NCI-H2227 (cell line): ENCODE results near the gene IL23R.
A peak's percentile ranks its signal among the peaks of the same experiment; 100 is the strongest.
"Not testable (repeated sequence)": the region's sequence is repeated elsewhere in the genome, so short reads cannot be mapped to it uniquely, and the experiment has no call there.

ENCODE experiments used
- DNase-seq: peaks from one replicate; lab custom pipeline; 2025; ENCODE audit not compliant: unreplicated experiment; lab: John Stamatoyannopoulos, UW

Gene IL23R

DNA sequence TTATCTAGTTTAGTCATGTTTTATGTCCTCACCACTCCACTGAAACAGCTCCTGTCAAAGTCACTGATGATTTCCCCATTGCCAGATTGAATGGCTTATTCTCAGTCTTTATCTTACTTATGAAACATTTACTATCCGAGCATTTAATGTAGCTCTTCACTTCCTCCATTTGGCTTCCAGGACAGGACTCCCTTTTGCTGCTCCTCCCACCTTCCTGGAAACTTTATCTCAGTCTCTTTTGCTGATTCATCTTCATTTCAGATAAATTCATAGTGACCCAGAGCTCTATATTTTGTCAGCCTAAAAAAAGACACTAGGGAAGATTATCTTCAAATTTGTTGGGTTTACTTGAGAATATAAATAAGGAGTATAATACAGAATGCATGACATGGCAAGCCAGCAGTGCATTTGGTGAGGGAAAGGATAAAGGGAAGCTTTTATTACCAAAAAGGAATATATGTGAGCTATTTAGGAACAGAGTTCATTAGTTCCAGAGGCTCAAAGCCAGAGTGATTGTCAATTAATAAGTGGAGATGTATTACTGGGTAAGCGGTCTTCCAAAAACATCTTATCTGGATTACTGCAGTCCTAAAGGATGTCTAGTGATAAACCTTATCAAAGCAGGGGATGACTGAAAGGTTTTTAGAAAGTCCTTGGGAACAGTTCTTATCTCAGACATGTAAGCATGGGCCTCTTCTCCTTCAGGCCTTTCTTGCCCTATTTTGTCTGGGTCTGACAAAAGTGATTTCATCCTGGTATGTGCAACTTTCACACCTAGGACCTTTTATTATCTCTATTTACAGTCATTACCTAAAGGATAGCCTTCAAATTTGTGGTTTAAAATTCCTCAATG is 25.6 kb downstream of the IL23R start:
- DNase-seq = no peak

DNA sequence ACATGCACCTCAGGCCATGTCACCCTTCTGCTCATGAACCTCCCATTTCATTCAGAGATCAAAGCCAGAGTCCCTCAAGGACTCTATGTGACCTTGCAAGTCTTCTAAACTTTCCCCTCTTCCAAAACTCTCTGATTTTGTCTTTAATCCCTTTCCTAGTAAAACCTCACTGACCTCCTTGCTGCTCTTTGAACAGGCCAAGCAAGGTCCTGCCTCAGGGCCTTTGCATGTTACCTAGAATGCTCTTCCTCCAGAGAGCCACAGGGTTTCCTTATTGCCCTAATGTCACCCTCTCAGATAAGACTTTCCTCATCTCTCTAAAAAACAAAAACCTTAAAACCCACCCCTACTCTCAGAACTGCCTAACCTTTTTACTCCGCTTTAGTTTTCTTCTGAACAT is 26.6 kb downstream of the IL23R start:
- no peak for DNase-seq

DNA sequence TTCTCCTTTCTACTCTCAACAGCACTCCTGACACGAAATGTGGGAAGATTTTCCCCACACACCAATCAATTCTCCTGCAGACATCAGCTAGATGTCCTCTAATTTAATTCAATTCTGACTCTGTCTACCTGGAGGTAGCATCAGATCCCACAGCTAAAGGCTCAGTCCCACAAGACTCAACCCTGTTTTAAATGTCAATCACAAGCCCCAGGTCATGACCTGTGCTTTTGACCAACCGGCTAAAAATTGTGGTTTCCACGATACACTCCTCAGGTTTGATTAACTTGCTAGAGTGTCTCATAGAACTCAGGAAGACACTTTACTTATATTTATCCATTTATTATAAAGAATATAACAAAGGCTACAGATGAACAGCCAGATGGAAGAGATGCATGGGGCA is 27.4 kb downstream of the IL23R start:
- DNase-seq = no peak

DNA sequence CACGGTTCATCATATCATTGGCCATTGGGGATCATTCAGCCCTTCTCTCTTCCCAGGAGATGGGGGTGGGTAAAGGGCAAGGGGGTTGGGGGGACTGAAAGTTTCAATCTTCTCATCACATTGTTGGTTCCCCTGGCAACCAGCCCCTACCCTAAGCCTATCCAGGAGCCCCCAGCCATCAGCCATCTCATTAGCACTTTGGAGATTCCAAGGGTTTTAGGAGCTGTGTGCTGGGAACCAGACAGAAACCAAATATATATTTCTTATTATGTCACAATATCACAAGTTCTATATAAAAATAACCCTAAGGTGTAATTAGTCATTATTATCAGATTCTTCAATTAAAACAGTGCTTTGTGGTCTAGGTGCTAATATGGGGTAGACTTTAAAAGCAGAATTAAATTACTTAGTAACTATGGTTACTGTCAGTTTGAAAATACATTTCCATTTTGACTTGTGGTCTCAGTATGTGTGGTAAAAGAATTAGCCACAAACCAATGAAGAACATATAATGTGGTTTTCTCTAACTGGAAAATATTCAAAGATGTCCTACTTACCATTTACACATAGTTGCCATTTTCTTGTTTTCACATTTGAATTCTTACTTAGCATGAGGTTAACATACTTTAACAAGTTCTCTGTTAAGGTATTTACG is 28.1 kb downstream of the IL23R start:
- no peak for DNase-seq

DNA sequence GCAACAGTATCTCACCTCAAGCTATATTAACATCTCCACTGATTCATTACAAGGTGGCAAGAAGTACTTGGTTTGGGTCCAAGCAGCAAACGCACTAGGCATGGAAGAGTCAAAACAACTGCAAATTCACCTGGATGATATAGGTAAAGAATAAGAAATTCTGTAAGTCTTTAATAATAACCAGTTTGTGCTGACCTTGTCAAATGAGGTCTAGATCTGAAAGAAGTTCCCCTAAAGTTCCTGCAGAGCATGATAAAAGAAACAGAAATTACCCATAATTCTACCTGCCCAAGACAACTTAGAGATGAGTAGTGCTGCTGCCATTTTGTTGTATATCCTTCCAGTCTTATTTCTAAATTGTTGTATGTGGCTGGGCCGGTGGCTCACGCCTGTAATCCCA is 34.5 kb downstream of the IL23R start:
- DNase-seq = no peak

DNA sequence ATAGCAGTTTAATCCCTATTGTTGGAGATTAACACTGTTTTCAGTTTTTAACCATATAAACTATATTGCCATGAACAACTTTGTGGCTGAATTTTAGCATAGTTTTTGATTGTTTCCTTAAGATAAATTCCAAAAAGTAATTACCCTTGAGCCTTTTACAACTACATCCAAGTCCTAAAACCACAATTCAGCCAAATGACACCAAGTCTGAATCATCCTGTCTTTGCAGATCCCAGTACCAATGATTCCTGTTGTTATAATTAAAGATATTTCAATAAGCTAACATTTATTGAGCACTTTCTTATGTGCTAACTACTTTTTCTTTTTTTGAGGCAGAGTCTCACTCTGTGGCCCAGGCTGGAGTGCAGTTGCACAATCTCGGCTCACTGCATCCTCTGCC is 35.6 kb downstream of the IL23R start:
- no peak for DNase-seq

DNA sequence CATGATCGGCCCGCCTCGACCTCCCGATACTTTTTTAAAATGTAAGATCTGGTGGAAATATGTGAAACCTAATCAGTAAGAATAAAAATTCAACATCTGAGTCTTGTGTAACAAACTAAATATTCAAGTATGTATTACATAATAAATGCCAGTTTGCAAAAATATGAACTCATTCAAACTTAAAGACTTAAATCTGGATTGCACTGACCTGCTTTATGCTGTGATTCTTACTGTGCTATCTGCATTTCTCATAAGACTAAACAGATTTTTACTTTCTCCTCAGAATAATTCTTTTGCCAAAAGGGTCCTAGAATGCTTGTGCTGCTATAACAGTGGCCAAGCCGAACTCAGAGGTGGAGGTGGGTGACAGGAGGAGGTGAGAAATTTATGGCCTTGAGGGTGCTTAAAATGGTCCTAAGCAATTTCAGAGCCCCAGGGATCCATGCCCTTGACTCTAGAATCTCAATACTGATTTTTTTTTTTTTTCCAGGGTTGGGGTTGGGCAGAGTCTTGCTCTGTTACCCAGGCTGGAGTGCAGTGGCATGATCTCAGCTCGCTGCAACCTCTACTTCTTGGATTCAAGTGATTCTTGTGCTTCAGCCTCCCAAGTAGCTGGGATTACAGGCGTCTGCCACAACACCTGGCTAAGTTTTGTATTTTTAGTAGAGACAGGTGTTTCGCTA is 38.2 kb downstream of the IL23R start:
- DNase-seq = no peak

DNA sequence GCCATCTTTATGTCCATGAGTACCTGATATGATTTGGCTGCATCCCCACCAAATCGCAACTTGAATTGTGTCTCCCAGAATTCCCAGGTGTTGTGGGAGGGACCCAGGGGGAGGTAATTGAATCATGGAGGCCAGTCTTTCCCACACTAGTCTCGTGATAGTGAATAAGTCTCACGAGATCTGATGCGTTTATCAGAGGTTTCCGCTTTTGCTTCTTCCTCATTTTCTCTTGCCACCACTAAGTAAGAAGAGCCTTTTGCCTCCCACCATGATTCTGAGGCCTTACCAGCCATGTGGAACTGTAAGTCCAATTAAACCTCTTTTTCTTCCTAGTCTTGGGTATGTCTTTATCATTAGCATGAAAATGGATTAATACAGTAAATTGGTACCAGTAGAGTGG is 41.1 kb downstream of the IL23R start:
- not testable (repeated sequence) for DNase-seq

DNA sequence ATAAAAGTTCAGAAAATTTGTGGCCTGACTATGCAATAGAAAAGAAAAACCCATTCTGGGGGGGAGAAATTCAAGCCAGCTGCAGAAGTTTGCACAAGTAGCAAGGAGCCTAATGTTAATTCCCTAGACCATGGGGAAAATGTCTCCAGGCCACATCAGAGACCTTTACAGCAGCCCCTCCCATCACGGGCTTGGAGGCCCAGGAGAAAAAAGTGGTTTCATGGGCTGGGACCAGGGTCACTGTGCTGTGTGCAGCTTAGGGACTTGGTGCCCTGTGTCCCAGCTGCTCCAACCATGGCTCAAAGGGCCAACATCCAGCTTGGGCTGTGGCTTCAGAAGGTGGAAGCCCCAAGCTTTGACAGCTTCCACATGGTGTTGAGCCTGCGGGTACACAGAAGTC is 42.0 kb downstream of the IL23R start:
- no peak for DNase-seq

DNA sequence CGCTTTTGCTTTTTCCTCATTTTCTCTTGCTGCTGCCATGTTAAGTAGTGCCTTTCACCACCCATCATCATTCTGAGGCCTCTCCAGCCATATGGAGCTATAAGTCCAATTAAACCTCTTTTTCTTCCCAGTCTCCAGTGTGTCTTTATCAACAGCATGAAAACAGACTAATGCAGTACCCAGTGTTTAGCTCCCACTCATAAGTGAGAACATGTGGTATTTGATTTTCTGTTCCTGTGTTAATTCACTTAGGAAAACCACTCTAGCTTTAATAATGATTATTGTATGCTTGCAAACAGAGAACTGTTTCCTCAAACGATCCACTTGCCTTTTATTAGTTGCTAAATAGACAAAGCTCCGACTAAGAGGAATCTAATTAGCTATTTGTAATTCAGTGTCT is 43.3 kb downstream of the IL23R start:
- no peak for DNase-seq

DNA sequence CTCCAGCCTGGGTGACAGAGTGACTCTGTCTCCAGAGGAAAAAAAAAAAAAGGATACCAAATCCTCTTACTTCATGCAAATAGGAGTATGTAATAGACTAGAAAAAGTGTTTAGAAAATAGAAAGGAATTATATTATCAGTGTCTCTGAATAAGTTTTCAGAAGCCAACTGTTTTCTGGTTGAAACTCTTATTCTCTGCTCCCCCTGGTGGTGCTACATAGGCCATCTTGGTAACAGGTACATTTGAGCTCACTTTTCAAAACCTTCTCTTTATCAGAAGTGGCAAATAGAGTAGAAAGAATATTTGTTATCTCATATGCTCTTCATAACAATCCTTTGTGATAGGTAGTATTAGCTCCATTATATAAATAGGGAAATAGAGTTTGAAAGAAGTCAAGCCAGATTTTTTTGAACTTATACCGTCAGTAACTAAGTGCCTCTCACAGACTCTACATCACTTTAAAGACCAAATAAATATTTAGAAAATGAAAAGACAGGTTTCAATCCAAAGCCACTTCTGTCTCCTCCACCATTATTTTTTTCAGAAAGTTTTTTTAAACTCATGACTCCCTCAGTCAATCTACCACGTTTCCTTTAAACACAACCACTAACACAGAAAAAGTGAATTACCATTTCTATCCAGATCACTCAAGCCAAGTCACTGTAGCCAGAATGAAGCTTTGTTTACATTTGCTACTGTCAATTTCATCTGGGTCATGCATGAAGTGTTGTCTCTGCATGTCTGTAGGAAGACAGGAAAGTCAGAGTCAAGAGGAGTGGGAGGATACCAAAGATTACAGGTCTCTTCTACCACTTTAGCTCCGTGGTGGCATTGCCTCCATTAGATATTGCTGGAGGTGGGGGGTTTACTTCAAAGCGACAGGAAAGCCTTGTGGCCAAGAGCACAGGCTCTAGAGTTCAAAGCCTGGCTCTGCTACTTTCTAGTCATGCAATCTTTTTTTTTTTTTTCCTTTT is 45.6 kb downstream of the IL23R start:
- DNase-seq = peak; percentile 75

DNA sequence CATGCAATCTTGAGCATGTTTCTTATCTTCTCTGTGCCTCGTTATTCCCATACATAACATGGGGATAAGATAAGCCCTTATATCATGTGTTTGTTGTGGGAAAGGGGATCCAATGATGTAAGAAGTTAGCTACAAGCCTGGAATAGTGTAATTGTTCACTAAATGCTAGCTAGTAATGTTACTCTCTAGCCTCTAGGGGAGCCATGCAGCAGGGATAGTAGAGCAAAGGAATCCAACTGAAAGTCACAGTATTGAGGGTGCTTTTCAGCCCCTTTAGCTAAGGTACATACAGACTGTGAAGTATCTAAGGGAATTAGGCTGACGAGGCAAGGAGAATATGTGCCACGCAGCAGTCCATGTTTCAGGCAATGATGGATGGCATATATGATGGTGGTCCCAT is 46.9 kb downstream of the IL23R start:
- DNase-seq = peak; percentile 25

DNA sequence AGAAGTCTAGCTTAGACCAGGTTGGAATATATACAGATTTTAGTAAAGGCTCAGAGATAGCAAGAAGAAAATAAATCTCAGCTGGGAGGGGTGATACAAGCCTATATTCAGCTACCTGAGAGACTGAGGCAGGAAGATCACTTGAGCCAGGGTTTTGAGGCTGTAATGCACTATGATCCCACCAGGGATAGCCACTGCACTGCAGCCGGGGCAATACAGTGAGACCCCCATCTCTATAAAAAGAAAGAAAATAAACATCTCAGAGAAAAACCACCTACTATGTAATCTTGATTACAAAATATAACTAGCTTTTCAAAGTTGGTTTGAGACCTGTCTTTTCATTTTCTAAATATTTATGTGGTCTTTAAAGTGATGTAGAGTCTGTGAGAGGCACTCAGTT is 47.7 kb downstream of the IL23R start:
- DNase-seq = no peak

DNA sequence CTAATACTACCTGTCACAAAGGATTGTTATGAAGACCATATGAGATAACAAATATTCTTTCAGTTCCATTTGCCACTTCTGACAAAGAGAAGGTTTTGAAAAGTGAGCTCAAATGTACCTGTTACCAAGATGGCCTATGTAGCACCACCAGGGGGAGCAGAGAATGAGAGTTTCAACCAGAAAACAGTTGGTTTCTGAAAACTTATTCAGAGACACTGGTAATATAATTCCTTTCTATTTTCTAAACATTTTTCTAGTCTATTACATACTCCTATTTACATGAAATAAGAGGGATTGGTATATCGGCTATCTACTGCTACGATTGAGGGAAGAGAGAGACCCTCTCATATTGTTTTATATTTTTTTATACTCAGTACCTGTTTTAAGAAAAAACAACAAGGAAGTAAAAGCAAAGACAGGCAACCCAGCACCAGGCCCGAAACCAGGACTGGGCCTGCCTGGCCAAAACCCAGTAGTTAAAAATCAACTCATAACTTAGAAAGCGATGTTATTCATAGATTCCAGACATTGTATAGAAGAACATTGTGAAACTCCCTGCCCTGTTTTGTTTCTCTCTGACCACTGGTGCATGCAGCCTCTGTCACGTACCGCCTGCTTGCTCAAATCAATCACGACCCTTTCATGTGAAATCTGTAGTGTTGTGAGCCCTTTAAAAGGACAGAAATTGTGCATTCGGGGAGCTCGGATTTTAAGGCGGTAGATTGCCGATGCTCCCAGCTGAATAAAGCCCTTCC is 48.3 kb downstream of the IL23R start:
- peak; percentile 13 for DNase-seq

DNA sequence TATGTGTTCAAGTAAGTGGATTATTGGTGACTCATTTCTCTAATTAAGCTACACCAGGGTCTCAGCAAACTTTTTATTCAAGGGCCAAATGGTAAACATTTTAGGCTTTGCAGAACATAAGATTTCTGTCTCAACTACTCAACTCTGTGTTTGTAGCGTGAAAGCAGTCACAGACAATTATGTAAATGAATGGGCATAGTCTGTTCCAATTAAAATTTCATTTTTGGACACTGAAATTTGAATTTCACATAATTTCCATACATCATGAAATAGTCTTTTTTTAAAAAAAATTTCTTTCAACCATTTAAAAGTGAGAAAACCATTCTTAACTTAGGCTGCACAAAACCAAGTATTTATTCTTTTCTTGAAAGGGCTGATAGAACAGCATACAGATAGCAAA is 50.1 kb downstream of the IL23R start:
- DNase-seq = no peak

DNA sequence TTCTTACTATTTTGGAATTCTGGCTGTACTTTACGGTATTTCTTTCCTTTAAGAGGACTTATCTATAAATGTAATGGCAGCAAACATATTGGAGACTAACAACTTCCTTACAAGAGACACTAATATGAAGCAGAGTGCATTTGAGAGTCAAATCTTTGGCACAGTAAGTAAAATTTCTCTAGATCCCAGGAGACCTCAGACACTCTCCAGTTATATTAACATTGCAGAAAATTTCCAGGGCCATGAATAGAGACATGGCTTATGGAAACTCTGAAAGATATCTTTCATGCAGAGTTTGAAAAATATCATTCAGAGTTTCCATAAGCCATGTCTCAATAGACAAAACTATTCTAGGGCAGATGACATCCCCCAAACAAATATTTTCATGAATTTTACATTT is 51.2 kb downstream of the IL23R start:
- DNase-seq = no peak

DNA sequence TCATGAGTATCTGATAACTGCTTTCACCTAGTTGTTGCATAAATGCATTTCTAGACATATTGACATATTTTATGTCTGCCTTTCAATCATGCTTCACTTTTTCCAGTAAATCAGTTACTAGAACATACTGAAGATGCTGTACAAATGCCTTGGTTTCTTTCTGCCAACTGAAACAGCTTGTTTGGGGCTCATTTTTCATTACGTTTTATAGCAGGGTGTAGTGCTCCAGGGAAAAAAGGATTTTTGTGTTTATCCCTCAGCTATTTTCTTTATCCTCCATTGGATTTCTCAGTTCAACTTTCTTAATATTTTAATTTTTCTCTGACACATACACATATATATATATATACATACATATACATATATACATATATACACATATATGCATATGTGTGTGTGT is 51.7 kb downstream of the IL23R start:
- no peak for DNase-seq

DNA sequence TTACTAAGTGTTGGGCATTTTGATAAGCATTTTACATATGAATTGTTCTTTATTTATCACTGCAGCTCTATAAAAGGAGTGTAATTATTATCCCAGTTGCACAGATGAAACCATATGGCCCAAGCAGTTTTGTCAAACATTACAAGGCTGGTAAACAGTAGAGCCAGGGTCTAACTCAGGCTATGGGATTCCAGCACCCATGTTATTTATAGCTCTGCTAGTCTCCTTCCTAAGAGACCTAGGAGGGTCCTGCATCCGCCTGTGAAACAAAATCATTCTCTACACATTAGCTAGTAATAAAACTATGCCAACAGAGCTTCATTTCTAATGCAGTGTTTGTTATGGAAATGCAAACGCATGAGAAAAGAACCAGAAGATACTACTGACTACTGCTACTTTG is 58.6 kb downstream of the IL23R start:
- no peak for DNase-seq

DNA sequence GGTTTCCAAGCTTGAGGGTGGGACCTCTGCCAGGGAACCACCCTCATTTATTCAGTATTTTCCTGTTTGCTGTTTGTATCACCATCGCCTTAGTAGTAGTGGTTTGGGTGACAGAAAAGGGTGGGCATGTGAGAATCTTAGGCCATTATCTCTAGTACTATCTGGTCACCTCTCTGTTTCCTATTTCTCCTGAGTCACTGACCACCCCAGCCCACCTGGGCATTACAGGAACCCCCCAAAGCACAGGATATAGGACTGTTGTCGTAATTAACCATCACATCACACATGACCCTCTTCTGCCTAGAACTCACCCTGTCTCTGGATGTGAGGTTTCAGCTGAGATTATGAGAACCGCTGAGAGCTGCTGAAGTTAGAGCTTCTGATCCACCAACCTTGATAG is 60.4 kb downstream of the IL23R start:
- no peak for DNase-seq

DNA sequence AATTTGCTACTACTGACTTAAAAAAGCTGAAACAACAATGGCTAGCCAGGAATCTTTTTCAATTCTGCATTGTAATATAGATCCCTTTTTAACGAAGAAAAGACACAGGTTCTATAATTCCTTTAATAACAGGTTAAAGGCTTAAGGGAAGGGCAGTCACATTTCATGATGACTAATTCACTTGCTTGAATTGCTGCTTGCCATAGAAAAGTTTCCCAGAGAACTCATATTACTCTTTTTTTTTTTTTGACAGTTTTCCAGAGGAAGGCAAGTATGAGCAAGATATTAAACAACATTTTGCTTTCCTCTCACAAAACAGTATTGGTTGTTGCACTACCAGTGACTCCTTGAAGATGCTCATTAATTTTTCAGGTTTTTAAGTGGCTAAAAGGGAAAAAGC is 60.9 kb downstream of the IL23R start:
- DNase-seq = no peak
